HG03196 (cell line): Measurements from ENCODE around the gene GRK6.
"Not testable (repeated sequence)": the region's sequence is repeated elsewhere in the genome, so short reads cannot be mapped to it uniquely, and the experiment has no call there.

Experiments used
- ATAC-seq: cut with Tn5 transposase; IDR thresholded peaks from one replicate; pipeline ENCODE4 v1.9.1; 2021; ENCODE audit not compliant: unreplicated experiment

Gene GRK6

GRCh38 chr5:177397875-177398390 lies 28.5 kb upstream of the GRK6 start:
- no peak for ATAC-seq

GRCh38 chr5:177399997-177400868 lies 26.2 kb upstream of the GRK6 start, which contains the start of gene PFN3:
Gene PFN3, minus strand, starts transcription at chr5:177400661. Its CDS starts 85 bp downstream, at chr5:177400576.
- no peak for ATAC-seq

- no peak for ATAC-seq
These were observed 24.0 kb upstream of the GRK6 start for GRCh38 chr5:177402271-177403043.

- ATAC-seq, result peak; percentile 30
These were observed 23.2 kb upstream of the GRK6 start for GRCh38 chr5:177403102-177403791.

GRCh38 chr5:177403792-177404640 lies 22.5 kb upstream of the GRK6 start:
- ATAC-seq, result peak; percentile 72

- no peak for ATAC-seq
These were observed 21.8 kb upstream of the GRK6 start for GRCh38 chr5:177404641-177405179.

- no peak for ATAC-seq
These were observed 21.2 kb upstream of the GRK6 start for GRCh38 chr5:177405312-177405711.

- ATAC-seq, result no peak
These were observed 20.7 kb upstream of the GRK6 start for GRCh38 chr5:177405805-177406204.

GRCh38 chr5:177409043-177409801 lies 17.3 kb upstream of the GRK6 start, which contains the start of gene F12:
Gene F12, minus strand, starts transcription at chr5:177409564. Its CDS starts 37 bp downstream, at chr5:177409527.
- no peak for ATAC-seq

GRCh38 chr5:177410575-177410974 lies 15.9 kb upstream of the GRK6 start:
- ATAC-seq, result no peak

GRCh38 chr5:177412603-177413233 lies 13.8 kb upstream of the GRK6 start:
- ATAC-seq, result peak; percentile 69

GRCh38 chr5:177414481-177414880 lies 12.0 kb upstream of the GRK6 start:
- ATAC-seq, result no peak

- not testable (repeated sequence) for ATAC-seq
These were observed 9.4 kb upstream of the GRK6 start for GRCh38 chr5:177417081-177417480.

- ATAC-seq, result no peak
These were observed 7.4 kb upstream of the GRK6 start for GRCh38 chr5:177419046-177419445.

GRCh38 chr5:177420472-177420871 lies 6.0 kb upstream of the GRK6 start:
- not testable (repeated sequence) for ATAC-seq

- no peak for ATAC-seq
These were observed 5.2 kb upstream of the GRK6 start for GRCh38 chr5:177421062-177421798.

GRCh38 chr5:177423671-177424070 lies 2.8 kb upstream of the GRK6 start:
- ATAC-seq, result no peak
